Neuronal stem cell (in vitro differentiated cells): ENCODE results near the gene DOCK7.

Experiments used
- DNase-seq: peaks from one replicate; pipeline ENCODE4 v3.0.0-alpha.2; 2013; ENCODE audit warnings: low spot score
- H2AFZ ChIP-seq: one replicate; pipeline ENCODE4 v1.6.1; 2013; ENCODE audit warnings: mild to moderate bottlenecking, low read length, inconsistent platforms
- H2AK5ac ChIP-seq: 2 replicates; pipeline ENCODE4 v1.6.1; 2013; ENCODE audit warnings: low read depth, mild to moderate bottlenecking, inconsistent platforms, low read length, moderate library complexity, mixed read lengths
- H2BK120ac ChIP-seq: 2 replicates; pipeline ENCODE4 v1.6.1; 2013; ENCODE audit warnings: low read depth, mild to moderate bottlenecking, inconsistent platforms, low read length, moderate library complexity, mixed read lengths
- H2BK12ac ChIP-seq: one replicate; pipeline ENCODE4 v1.6.1; 2013; ENCODE audit warnings: low read length, inconsistent platforms
- H2BK15ac ChIP-seq: 2 replicates; pipeline ENCODE4 v1.6.1; 2013; ENCODE audit warnings: mild to moderate bottlenecking, low read length, inconsistent platforms, mixed read lengths
- H2BK5ac ChIP-seq: one replicate; pipeline ENCODE4 v1.6.1; 2013; ENCODE audit warnings: inconsistent platforms, mild to moderate bottlenecking, low read length, moderate library complexity
- H3K14ac ChIP-seq: one replicate; pipeline ENCODE4 v1.6.1; 2013; ENCODE audit warnings: low read length, inconsistent platforms
- H3K18ac ChIP-seq: 2 replicates; pipeline ENCODE4 v1.6.1; 2013; ENCODE audit warnings: low read length, inconsistent platforms
- H3K23ac ChIP-seq: 2 replicates; pipeline ENCODE4 v1.6.1; 2013; ENCODE audit warnings: low read depth, mild to moderate bottlenecking, mixed read lengths, low read length, inconsistent platforms; ENCODE audit not compliant: poor library complexity
- H3K27ac ChIP-seq: replicated peaks from 3 replicates; pipeline ENCODE4 v1.5.1; 2013; ENCODE audit warnings: low read length, inconsistent platforms
- H3K27me3 ChIP-seq, 3 experiments: 2 replicates each; pipeline ENCODE4 v1.6.1; 2013; ENCODE audit warnings: low read length in 3 of 3, mild to moderate bottlenecking in 2 of 3, inconsistent platforms in 1 of 3, low read depth in 1 of 3, mixed read lengths in 1 of 3, moderate library complexity in 1 of 3; ENCODE audit not compliant: control insufficient read depth in 3 of 3, insufficient read depth in 3 of 3
- H3K36me3 ChIP-seq, 2 donors: replicated peaks in 1 of 2; 2 replicates each; pipeline ENCODE4 v1.6.1; 2013; ENCODE audit warnings: low read length in 2 of 2; ENCODE audit not compliant: control insufficient read depth in 2 of 2, insufficient read depth in 2 of 2
- H3K4ac ChIP-seq: 2 replicates; pipeline ENCODE4 v1.6.1; 2013; ENCODE audit warnings: inconsistent platforms, mild to moderate bottlenecking, low read length, moderate library complexity
- H3K4me1 ChIP-seq, 2 donors: 1 replicate in 1 of 2; 2 replicates in 1 of 2; pipeline ENCODE4 v1.6.1; 2013; ENCODE audit warnings: low read length in 2 of 2, low read depth in 1 of 2; ENCODE audit not compliant: control insufficient read depth in 2 of 2, insufficient read depth in 1 of 2
- H3K4me2 ChIP-seq: one replicate; pipeline ENCODE4 v1.6.1; 2013; ENCODE audit warnings: mild to moderate bottlenecking, low read length, inconsistent platforms; ENCODE audit not compliant: insufficient read depth, poor library complexity, severe bottlenecking
- H3K4me3 ChIP-seq, 2 donors: 2 replicates each; pipeline ENCODE4 v1.5.1; 2013; ENCODE audit warnings: low read length in 2 of 2, mild to moderate bottlenecking in 2 of 2, inconsistent platforms in 1 of 2, moderate library complexity in 1 of 2
- H3K79me1 ChIP-seq: one replicate; pipeline ENCODE4 v1.6.1; 2013; ENCODE audit warnings: low read depth, mild to moderate bottlenecking, inconsistent platforms, low read length, moderate library complexity
- H3K9ac ChIP-seq: one replicate; pipeline ENCODE4 v1.6.1; 2013; ENCODE audit warnings: mild to moderate bottlenecking, low read depth, low read length, inconsistent platforms; ENCODE audit not compliant: poor library complexity
- H3K9me3 ChIP-seq, 2 donors: replicated peaks in 1 of 2; 2 replicates each; pipeline versions ENCODE3 to v1.6.1; 2013; ENCODE audit warnings: low read length in 2 of 2, mild to moderate bottlenecking in 2 of 2, inconsistent platforms in 1 of 2, low read depth in 1 of 2, mixed read lengths in 1 of 2, moderate library complexity in 1 of 2; ENCODE audit not compliant: control insufficient read depth in 2 of 2, insufficient read depth in 1 of 2
- H4K8ac ChIP-seq: one replicate; pipeline ENCODE4 v1.6.1; 2013; ENCODE audit warnings: low read depth, mild to moderate bottlenecking, inconsistent platforms, low read length, moderate library complexity
- H4K91ac ChIP-seq: one replicate; pipeline ENCODE4 v1.6.1; 2013; ENCODE audit warnings: low read length, low read depth, mild to moderate bottlenecking, inconsistent platforms; ENCODE audit not compliant: poor library complexity
- WGBS, 2 donors: extraction: QIAGEN DNeasy Blood & Tissue Kit; methylation state at CpG; one replicate each; pipeline ENCODE4 v1.1.7; 2013; ENCODE audit warnings: missing lambda C conversion rate in 2 of 2, mixed read lengths in 1 of 2; ENCODE audit not compliant: insufficient read length in 2 of 2, insufficient replicate concordance in 1 of 2; ENCODE audit errors: extremely low coverage in 2 of 2; 5-methylcytosine and 5-hydroxymethylcytosine counted together

Gene DOCK7

DNA sequence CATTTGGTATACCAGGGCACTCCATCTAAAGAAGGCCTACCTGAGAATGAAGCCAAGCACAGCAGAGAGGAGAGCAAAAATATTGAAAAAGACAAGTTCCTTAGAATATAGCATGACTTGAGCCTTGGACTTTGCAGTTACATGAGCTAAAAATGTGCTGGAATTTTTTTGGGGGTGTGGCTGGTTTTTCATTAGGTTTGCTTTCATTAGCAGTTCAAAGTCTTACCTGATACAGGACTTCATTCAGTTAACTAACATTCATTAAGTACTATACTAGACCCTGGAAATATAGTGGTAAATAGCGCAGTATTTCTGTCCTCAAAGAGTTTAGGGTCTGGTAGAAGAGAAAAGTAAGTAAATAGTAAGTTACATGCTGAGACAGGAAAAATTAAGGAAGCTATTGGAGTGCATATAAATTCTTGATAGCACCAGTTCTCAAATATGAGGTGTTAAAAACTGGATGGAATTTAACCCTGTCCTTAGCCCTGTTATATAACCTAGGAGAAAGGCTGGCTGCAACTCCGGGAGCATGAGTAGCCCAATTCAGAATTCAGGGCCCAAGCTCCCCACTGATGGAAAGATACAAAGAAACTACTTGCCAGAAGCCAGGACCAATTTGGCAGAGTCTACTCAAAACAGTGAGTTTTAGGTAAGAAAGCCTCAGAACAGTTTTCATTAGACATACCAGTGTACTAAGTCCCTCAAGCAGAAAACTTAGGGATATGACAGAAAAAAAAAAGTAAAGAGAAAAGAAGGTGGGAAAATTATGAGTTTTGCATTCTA lies 3.1 kb upstream of the DOCK7 start:
- Histone ChIP-seq H3K9ac (no peak overlapping the region), H3K4me3 (no peak overlapping the region), H3K23ac (no peak overlapping the region), H3K4me1 (peaks cover 8 to 15% of the 10 kb centered on the region in 2 donors), H2BK15ac (no peak overlapping the region), H4K91ac (no peak overlapping the region), H3K79me1 (no peaks in the 10 kb centered on the region), H4K8ac (no peak overlapping the region), H2BK12ac (no peak overlapping the region), H3K18ac (no peak overlapping the region), H3K36me3 (peaks cover 2 to 23% of the 10 kb centered on the region in 2 donors), H3K14ac (no peak overlapping the region), H3K27me3 (no peaks in the 10 kb centered on the region), H3K4ac (no peak overlapping the region), H2AFZ (no peak overlapping the region), H2BK5ac (no peak overlapping the region), H3K9me3 (peaks cover 0 to 12% of the 10 kb centered on the region in 2 donors), H3K4me2 (no peak overlapping the region), H2AK5ac (no peak overlapping the region), H2BK120ac (no peak overlapping the region), H3K27ac (no peak overlapping the region)
- WGBS, 2 donors, result no CpG with 5 or more reads among the region's 2 CpGs
- no peak for DNase-seq

DNA sequence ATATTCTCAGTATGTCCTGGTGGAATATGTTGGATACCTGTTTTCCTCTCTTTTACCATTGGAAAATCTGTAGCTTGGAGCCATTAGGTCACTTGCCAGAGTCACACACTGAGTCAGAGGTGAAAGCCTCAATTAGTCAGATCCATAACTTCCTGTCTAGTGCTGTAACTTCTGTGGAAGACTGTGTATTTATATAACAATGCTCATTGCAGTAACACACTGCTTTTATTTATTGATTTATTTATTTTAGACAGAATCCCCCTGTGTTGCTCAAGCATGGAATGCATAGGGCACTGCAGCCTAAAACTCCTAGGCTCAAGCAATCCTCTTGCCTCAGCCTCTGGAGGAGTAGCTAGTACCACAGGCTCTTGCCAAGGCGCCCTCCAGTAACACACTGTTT lies 1.3 kb upstream of the DOCK7 start:
- Histone ChIP-seq H3K14ac (no peak overlapping the region), H3K27ac (no peak overlapping the region)
- DNase-seq, result no peak

DNA sequence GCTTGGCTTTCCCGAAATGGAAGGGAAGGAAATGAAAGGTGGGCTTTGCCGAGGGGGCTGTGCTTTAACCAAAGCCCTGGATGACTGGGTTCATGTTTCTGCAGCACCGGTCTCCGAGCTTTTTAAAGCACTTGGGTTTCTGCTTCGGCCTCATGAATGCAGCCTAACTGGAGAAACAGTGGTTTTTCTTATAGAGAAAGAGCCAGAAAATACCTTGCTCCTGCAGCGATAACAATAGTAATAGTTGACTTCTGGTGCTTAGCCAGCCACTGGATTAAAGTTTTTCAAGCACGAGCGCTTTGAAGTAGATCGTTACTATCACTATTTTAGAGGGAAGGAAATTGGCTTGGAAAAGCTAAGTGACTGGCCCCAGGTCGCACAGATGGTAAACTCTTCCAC lies 500 bp upstream of the DOCK7 start:
- Histone ChIP-seq H3K79me1 (peaks cover 3% of the 10 kb centered on the region), H3K4me1 (peaks cover 8 to 21% of the 10 kb centered on the region in 2 donors), H3K9me3 (peaks cover 0 to 3% of the 10 kb centered on the region in 2 donors), H3K9ac (peak overlapping the region; percentile 80), H2AK5ac (no peak overlapping the region), H3K36me3 (peaks cover 0 to 35% of the 10 kb centered on the region in 2 donors), H3K27me3 (no peaks in the 10 kb centered on the region), H2BK120ac (no peak overlapping the region), H4K91ac (no peak overlapping the region), H3K27ac (peak overlapping the region; percentile 70), H3K14ac (no peak overlapping the region), H2AFZ (peak overlapping the region; percentile 95), H2BK15ac (no peak overlapping the region), H3K4me3 (peak overlapping the region; percentile 95 to 97), H2BK5ac (peak overlapping the region; percentile 79), H3K4ac (no peak overlapping the region), H4K8ac (no peak overlapping the region), H3K18ac (peak overlapping the region; percentile 96), H2BK12ac (no peak overlapping the region), H3K4me2 (peak overlapping the region; percentile 62), H3K23ac (peak overlapping the region; percentile 86)
- no CpG with 5 or more reads among the region's 10 CpGs for WGBS, 2 donors
- DNase-seq, result no peak

More for the DNA sequence above, 1.3 kb upstream of the DOCK7 start:
- Histone ChIP-seq H2AFZ (no peak overlapping the region), H2BK5ac (no peak overlapping the region), H3K36me3 (peaks cover 2 to 34% of the 10 kb centered on the region in 2 donors), H3K18ac (no peak overlapping the region), H3K4me1 (peaks cover 8 to 21% of the 10 kb centered on the region in 2 donors), H3K9ac (no peak overlapping the region), H3K79me1 (peaks cover 3% of the 10 kb centered on the region), H3K4me2 (no peak overlapping the region), H3K4me3 (peak overlapping the region in 1 of 2 donors; percentile 95), H2BK15ac (no peak overlapping the region), H2BK120ac (no peak overlapping the region), H2AK5ac (no peak overlapping the region), H4K91ac (no peak overlapping the region), H3K9me3 (peaks cover 0 to 9% of the 10 kb centered on the region in 2 donors), H3K27me3 (no peaks in the 10 kb centered on the region), H3K4ac (no peak overlapping the region), H2BK12ac (no peak overlapping the region), H4K8ac (no peak overlapping the region), H3K23ac (no peak overlapping the region)
- no CpG with 5 or more reads among the region's 1 CpG for WGBS, 2 donors

DNA sequence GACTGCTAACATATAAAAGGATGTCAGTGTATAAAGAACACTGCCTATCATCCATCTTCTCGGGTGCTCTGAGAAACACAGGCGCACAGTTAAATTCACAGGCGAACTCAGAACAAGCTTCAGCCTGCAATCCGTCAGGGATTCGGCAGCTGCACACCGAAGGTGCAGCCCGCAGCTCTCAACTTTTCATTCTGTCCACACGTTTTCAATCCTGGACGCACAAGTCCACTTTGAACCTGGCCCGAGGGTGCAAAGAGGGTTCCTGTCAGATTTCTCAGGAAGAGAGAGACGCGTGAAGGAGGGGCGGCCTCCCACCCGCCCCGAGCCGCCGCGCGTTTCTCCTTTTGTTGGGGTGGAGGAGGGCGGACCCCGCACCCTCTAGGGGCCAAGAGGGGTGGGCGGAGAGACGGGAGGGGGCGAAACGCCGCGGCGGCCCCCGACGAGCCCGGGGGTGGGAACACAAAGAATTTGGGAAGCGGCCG lies 724 bp downstream of the DOCK7 start:
- H3K27ac ChIP-seq, result peak overlapping the region; percentile 78
- no peaks in the 10 kb centered on the region for H3K9me3 ChIP-seq
- peaks cover 8 to 21% of the 10 kb centered on the region in 2 donors for H3K4me1 ChIP-seq
- no peak overlapping the region for H4K8ac ChIP-seq
- H3K9ac ChIP-seq, result peak overlapping the region; percentile 97
- H2BK15ac ChIP-seq, result no peak overlapping the region
- peak overlapping the region; percentile 98 for H3K18ac ChIP-seq
- peaks cover 3% of the 10 kb centered on the region for H3K79me1 ChIP-seq
- WGBS, 2 donors, result no CpG with 5 or more reads among the region's 33 CpGs
- no peak overlapping the region for H2AK5ac ChIP-seq
- H3K36me3 ChIP-seq, result peaks cover 0 to 29% of the 10 kb centered on the region in 2 donors
- H3K4me3 ChIP-seq, result peak overlapping the region; percentile 95 to 97
- peak overlapping the region; percentile 87 for H4K91ac ChIP-seq
- no peak overlapping the region for H3K4ac ChIP-seq
- peak; percentile 54 for DNase-seq
- H2BK120ac ChIP-seq, result peak overlapping the region; percentile 68
- no peak overlapping the region for H3K14ac ChIP-seq
- H2BK5ac ChIP-seq, result peak overlapping the region; percentile 79
- H2AFZ ChIP-seq, result peak overlapping the region; percentile 95
- no peaks in the 10 kb centered on the region for H3K27me3 ChIP-seq
- H3K4me2 ChIP-seq, result peak overlapping the region; percentile 71
- no peak overlapping the region for H3K23ac ChIP-seq
- H2BK12ac ChIP-seq, result no peak overlapping the region
